RWPE1 (cell line): ENCODE measurements around the gene FBXO41.
"Not testable (repeated sequence)": the region's sequence is repeated elsewhere in the genome, so short reads cannot be mapped to it uniquely, and the experiment has no call there.

Experiments
- CTCF ChIA-PET: fragments of 350-600 bp; sonication (Branson Sonifier 250); formaldehyde crosslinking; extraction: SDS; loops from one replicate; lab custom pipeline; 2021; lab: Yijun Ruan, JAX
- POLR2A ChIA-PET: fragments of 400-600 bp; formaldehyde crosslinking; extraction: SDS; loops from one replicate; lab custom pipeline; 2020; ENCODE audit warnings: antibody characterized with exemption; ENCODE audit not compliant: low non-redundant PET; lab: Yijun Ruan, JAX
- DNase-seq: peaks from one replicate; pipeline ENCODE4 v3.0.0; 2012; ENCODE audit warnings: low spot score
- H3K27ac ChIP-seq: fragments of 450-650 bp; 2 replicates; pipeline ENCODE4 v1.5.1; 2017
- TF ChIP-seq, protein P1 (sequence below): fragments of 450-650 bp; conservative IDR thresholded peaks from 2 replicates; pipeline ENCODE4 v1.5.1; 2017; ENCODE audit warnings: low read depth, mild to moderate bottlenecking

The FBXO41 gene

GRCh38 chr2:73263540-73264331 is 20.5 kb downstream of the FBXO41 start:
- no peak for DNase-seq
- no peak overlapping the region for H3K27ac ChIP-seq
- POLR2A ChIA-PET = no interaction called here
- TF ChIP-seq, protein P1, sequence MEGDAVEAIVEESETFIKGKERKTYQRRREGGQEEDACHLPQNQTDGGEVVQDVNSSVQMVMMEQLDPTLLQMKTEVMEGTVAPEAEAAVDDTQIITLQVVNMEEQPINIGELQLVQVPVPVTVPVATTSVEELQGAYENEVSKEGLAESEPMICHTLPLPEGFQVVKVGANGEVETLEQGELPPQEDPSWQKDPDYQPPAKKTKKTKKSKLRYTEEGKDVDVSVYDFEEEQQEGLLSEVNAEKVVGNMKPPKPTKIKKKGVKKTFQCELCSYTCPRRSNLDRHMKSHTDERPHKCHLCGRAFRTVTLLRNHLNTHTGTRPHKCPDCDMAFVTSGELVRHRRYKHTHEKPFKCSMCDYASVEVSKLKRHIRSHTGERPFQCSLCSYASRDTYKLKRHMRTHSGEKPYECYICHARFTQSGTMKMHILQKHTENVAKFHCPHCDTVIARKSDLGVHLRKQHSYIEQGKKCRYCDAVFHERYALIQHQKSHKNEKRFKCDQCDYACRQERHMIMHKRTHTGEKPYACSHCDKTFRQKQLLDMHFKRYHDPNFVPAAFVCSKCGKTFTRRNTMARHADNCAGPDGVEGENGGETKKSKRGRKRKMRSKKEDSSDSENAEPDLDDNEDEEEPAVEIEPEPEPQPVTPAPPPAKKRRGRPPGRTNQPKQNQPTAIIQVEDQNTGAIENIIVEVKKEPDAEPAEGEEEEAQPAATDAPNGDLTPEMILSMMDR = no peak
- CTCF ChIA-PET = interaction anchor here (0.6 to 1.1 kb wide), 3 partner anchors 84 to 381 kb away, joined by 3 to 5 read pairs (median 5); no protein-coding TSS in a partner anchor

DNA sequence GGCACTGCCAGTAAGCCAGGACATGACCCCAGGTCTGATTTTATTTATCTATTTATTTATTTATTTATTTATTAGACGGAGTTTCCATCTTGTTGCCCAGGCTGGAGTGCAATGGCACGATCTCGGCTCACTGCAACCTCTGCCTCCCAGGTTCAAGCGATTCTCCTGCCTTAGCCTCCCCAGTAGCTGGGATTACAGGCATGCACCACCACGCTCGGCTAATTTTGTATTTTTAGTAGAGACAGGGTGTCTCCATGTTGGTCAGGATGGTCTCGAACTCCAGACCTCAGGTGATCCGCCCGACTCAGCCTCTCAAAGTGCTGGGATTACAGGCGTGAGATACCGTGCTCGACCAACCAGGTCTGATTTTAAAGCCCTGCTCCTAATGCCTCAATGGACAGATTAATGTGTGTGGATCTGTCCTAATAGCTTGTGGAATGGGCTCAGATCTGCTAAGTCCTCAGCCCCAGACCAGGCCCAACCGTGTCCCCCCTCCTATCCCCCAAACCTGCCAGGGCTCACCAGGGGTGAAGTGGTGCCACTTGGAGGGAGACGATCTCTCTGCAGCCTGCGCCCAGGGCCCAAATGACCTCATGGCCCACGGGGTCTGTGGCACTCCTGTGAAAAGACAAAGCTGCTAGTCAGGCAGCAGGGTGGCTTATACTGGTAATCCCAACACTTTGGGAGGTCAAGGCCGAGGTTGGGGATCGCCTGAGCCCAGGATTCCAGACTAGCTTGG is 21.4 kb downstream of the FBXO41 start:
- CTCF ChIA-PET = interaction anchor here (0.6 to 1.1 kb wide), 3 partner anchors 83 to 382 kb away, joined by 3 to 5 read pairs (median 5); no protein-coding TSS in a partner anchor
- POLR2A ChIA-PET, DNase-seq, H3K27ac ChIP-seq: not testable (repeated sequence)

DNA sequence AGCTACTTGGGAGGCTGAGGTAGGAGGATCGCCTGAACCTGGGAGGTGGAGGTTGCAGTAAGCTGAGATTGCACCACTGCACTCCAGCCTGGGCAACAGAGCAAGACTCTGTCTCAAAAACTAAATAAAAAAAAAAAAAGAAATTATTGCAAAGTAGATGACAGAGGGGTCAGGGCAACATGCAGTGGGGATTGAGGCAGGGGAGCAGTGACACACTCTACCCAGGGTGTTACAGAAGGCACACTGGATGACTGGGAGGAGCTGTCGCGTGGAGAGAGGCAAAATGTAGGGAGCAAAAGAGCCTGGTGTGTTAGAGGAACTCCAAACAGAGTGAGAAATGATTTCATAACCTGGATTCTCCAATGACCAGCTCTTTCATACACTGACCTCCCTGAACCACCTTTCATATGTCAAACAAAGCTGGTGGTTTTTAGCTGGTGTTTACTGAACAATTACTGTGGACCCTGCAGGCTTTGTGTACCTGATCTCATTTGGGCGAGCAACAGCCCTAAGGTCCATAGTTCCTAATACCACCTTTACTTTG is 22.1 kb downstream of the FBXO41 start:
- no peak overlapping the region for H3K27ac ChIP-seq
- CTCF ChIA-PET = no interaction called here
- no peak for DNase-seq
- TF ChIP-seq, protein P1 = no peak
- POLR2A ChIA-PET = no interaction called here

- POLR2A ChIA-PET = no interaction called here
- peak; percentile 67 for DNase-seq
- H3K27ac ChIP-seq = no peak overlapping the region
- CTCF ChIA-PET = interaction anchor here (0.5 to 1.3 kb wide), 12 partner anchors 8 to 375 kb away, joined by 3 to 5 read pairs (median 3); partner anchors contain the start of genes CCT7 and PRADC1
- TF ChIP-seq, protein P1 = peak; percentile 44
Observed at GRCh38 chr2:73260338-73260984, 23.8 kb downstream of the FBXO41 start.

DNA sequence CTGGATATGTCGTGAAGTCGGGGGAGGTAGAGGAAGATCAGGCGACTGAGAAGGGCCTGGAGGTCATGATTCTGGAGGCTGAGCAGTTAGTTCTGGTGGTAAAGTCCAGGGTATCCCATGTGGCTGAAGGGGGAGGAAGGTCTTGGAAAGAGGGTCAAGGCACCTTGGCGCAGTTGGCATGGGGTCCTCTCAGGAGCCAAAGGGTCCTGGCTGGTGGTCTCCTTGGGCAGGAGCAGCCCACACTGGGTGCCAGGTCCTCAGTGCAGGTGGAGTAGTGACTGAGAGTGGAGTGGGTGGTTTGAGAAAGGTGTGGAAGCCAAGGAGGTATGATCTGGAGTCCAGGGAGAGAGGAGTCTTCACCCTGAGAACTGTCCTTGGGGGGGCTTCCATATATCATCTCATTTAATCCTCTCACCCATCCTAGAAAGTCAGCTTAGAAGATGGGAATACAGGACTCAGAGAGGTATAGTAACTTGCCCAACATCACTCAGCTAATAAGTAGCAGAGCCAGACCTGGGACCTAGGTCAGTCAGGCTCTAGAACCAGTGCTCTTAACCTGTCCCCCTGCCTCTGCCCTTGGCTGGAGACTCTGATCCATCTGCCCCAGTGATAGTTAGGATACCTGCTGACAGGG is 24.5 kb downstream of the FBXO41 start:
- TF ChIP-seq, protein P1 = no peak
- no peak overlapping the region for H3K27ac ChIP-seq
- ChIA-PET CTCF (interaction anchor here (0.6 to 1.3 kb wide), 6 partner anchors 12 to 175 kb away, joined by 3 to 7 read pairs (median 4); partner anchors contain the start of genes CCT7 and PRADC1), POLR2A (no interaction called here)
- DNase-seq = no peak

GRCh38 chr2:73259276-73259675 is 25.0 kb downstream of the FBXO41 start:
- TF ChIP-seq, protein P1 = no peak
- H3K27ac ChIP-seq = no peak overlapping the region
- ChIA-PET CTCF (interaction anchor here (0.6 to 1.1 kb wide), 2 partner anchors 9 to 12 kb away, joined by 3 read pairs; no protein-coding TSS in a partner anchor), POLR2A (no interaction called here)
- DNase-seq = no peak
